Upper lobe of left lung (tissue), 6 donors: ENCODE results near the gene SFSWAP. TPM values are rescaled to one million over a fixed set of nuclear protein-coding genes. Genes with fewer than 3 reads are reported as not detected.
A peak's percentile ranks its signal among the peaks of the same experiment; 100 is the strongest.

Experiments
- ATAC-seq, 2 donors: fragments of 200-7000 bp; cut with Tn5 transposase; one replicate each; pipeline ENCODE4 v1.9.1; 2022; ENCODE audit warnings: mild to moderate bottlenecking in 2 of 2, moderate library complexity in 2 of 2; ENCODE audit not compliant: low FRiP score in 2 of 2
- DNase-seq, 2 donors: peaks; one replicate each; pipeline ENCODE4 v3.0.0-alpha.2; 2019 to 2020
- H3K27ac ChIP-seq, 4 donors: fragments of 200-600 bp; sonication (generic); one replicate each; pipeline ENCODE4 v1.5.1; 2016 to 2019
- H3K27me3 ChIP-seq, 4 donors: fragments of 200-600 bp; sonication (generic); one replicate each; pipeline ENCODE4 v1.5.1; 2017 to 2019
- H3K36me3 ChIP-seq, 4 donors: fragments of 200-600 bp; sonication (generic); one replicate each; pipeline ENCODE4 v1.5.1; 2016 to 2019
- H3K4me1 ChIP-seq, 4 donors: fragments of 200-600 bp; sonication (generic); one replicate each; pipeline ENCODE4 v1.5.1; 2018 to 2019
- H3K4me3 ChIP-seq, 4 donors: fragments of 200-600 bp; sonication (generic); one replicate each; pipeline ENCODE4 v1.5.1; 2017 to 2019; ENCODE audit warnings: mild to moderate bottlenecking in 2 of 4, moderate library complexity in 1 of 4
- H3K9me3 ChIP-seq, 4 donors: fragments of 200-600 bp; sonication (generic); one replicate each; pipeline ENCODE4 v1.5.1; 2018 to 2019
- CTCF ChIP-seq, 6 experiments: fragments of 450-650 bp in 4 of 6; fragments of 200-600 bp in 2 of 6; sonication (generic) in 2 of 6; IDR thresholded peaks; one replicate each; pipeline ENCODE4 v1.5.1; 2016 to 2019; ENCODE audit warnings: antibody characterized with exemption in 6 of 6
- EP300 ChIP-seq, 4 donors: sonication (generic); formaldehyde crosslinking; IDR thresholded peaks; one replicate each; pipeline ENCODE4 v1.5.1; 2017; ENCODE audit warnings: antibody characterized with exemption in 4 of 4, control low read depth in 2 of 4
- POLR2A ChIP-seq, 4 donors: fragments of 450-650 bp; IDR thresholded peaks; one replicate each; pipeline ENCODE4 v1.5.1; 2016 to 2017; ENCODE audit warnings: antibody characterized with exemption in 4 of 4, mild to moderate bottlenecking in 2 of 4
- POLR2AphosphoS5 ChIP-seq, 2 donors: sonication (generic); formaldehyde crosslinking; IDR thresholded peaks; one replicate each; pipeline ENCODE4 v1.5.1; 2017; ENCODE audit warnings: antibody characterized with exemption in 2 of 2
- WGBS, 2 donors: methylation state at CpG; one replicate each; pipeline ENCODE4 v1.1.5; 2017 to 2018; 5-methylcytosine and 5-hydroxymethylcytosine counted together
- total RNA-seq, 6 donors: library from RNA; depleted of rRNA in 4 of 6; stranded (reverse); fragments of >200 nt in 4 of 6; gene quantifications; one replicate each; pipeline versions ENCODE4 v1.1.0 to v1.2.1, GENCODE V29; 2016 to 2021
- donor health status: DM: no; HTN: no; CAD: no; lungs with moderate emphysema.
- donor health status: DM: no; HTN: yes; CAD: no; lungs with severe emphysema.

Gene SFSWAP
- total RNA-seq, 6 donors from 2014 or later = 33.9 to 136 (median 51.4) TPM

- H3K4me1 ChIP-seq = peaks cover 25 to 30% (median 26%) of the 10 kb centered on the region in 4 donors
- 69% methylated on average over 18 of the region's 18 CpGs for WGBS, 2 donors
- DNase-seq = no peak
- TF ChIP-seq POLR2AphosphoS5 (IDR thresholded peaks at IDR 0.05) = no peak
- no peak for TF ChIP-seq EP300 (IDR thresholded peaks at IDR 0.05)
- TF ChIP-seq CTCF (IDR thresholded peaks at IDR 0.05) = no peak
- TF ChIP-seq POLR2A (IDR thresholded peaks at IDR 0.05) = no peak
- H3K36me3 ChIP-seq = no peaks in the 10 kb centered on the region
- ATAC-seq = no peak
- H3K9me3 ChIP-seq = no peaks in the 10 kb centered on the region
- no peak overlapping the region for H3K4me3 ChIP-seq
- peaks cover 0 to 28% (median 20%) of the 10 kb centered on the region in 4 donors for H3K27me3 ChIP-seq
- no peak overlapping the region for H3K27ac ChIP-seq
Measured at GRCh38 chr12:131825146-131825892, 114.4 kb downstream of the SFSWAP start.

- WGBS, 2 donors = 68 to 78% methylated on average over 22 of the region's 23 CpGs
- Histone ChIP-seq H3K27me3 (peaks cover 2 to 37% (median 25%) of the 10 kb centered on the region in 4 donors), H3K4me3 (no peak overlapping the region), H3K36me3 (no peaks in the 10 kb centered on the region), H3K9me3 (no peaks in the 10 kb centered on the region), H3K27ac (no peak overlapping the region), H3K4me1 (peaks cover 34 to 40% (median 36%) of the 10 kb centered on the region in 4 donors)
- TF ChIP-seq POLR2AphosphoS5 (IDR thresholded peaks at IDR 0.05) = no peak
- no peak for TF ChIP-seq POLR2A (IDR thresholded peaks at IDR 0.05)
- no peak for TF ChIP-seq EP300 (IDR thresholded peaks at IDR 0.05)
- TF ChIP-seq CTCF (IDR thresholded peaks at IDR 0.05) = no peak
- DNase-seq = no peak
- ATAC-seq = no peak
Measured at GRCh38 chr12:131826097-131826928, 115.4 kb downstream of the SFSWAP start.

- ATAC-seq = peak in 1 of 2 donors; percentile 76
- Histone ChIP-seq H3K27ac (peak within 1 kb of the TSS in 1 of 4 donors; percentile 9), H3K9me3 (no peaks in the 10 kb centered on the region), H3K36me3 (no peaks in the 10 kb centered on the region), H3K4me3 (peak within 1 kb of the TSS; percentile 24 to 53 (median 48)), H3K4me1 (peaks cover 34 to 51% (median 37%) of the 10 kb centered on the region in 4 donors), H3K27me3 (peaks cover 2 to 45% (median 28%) of the 10 kb centered on the region in 4 donors)
- DNase-seq = peak; percentile 45 to 90
- no peak for TF ChIP-seq POLR2AphosphoS5 (IDR thresholded peaks at IDR 0.05)
- TF ChIP-seq CTCF (IDR thresholded peaks at IDR 0.05) = no peak
- TF ChIP-seq EP300 (IDR thresholded peaks at IDR 0.05) = no peak
- 4% methylated on average over 26 of the region's 86 CpGs; no CpG with 5 or more reads in 1 of the 2 donors for WGBS, 2 donors
Measured at GRCh38 chr12:131827961-131828534, 117.2 kb downstream of the SFSWAP start, which contains the start of gene MMP17. Gene MMP17, plus strand, starts transcription at chr12:131828393. Its CDS starts 102 bp downstream, at chr12:131828495.

GRCh38 chr12:131828671-131829355, 117.9 kb downstream of the SFSWAP start:
- no peaks in the 10 kb centered on the region for H3K36me3 ChIP-seq
- H3K27ac ChIP-seq = peak overlapping the region in 1 of 4 donors; percentile 9
- 1% methylated on average over 24 of the region's 64 CpGs; no CpG with 5 or more reads in 1 of the 2 donors for WGBS, 2 donors
- H3K4me3 ChIP-seq = peak overlapping the region; percentile 1 to 53 (median 48)
- H3K27me3 ChIP-seq = peaks cover 2 to 46% (median 28%) of the 10 kb centered on the region in 4 donors
- DNase-seq = peak in 1 of 2 donors; percentile 86
- H3K9me3 ChIP-seq = no peaks in the 10 kb centered on the region
- peak in 1 of 2 donors; percentile 23 for ATAC-seq
- TF ChIP-seq CTCF (IDR thresholded peaks at IDR 0.05) = no peak
- TF ChIP-seq POLR2AphosphoS5 (IDR thresholded peaks at IDR 0.05) = no peak
- no peak for TF ChIP-seq EP300 (IDR thresholded peaks at IDR 0.05)
- TF ChIP-seq POLR2A (IDR thresholded peaks at IDR 0.05) = no peak
- H3K4me1 ChIP-seq = peaks cover 34 to 51% (median 37%) of the 10 kb centered on the region in 4 donors
